ENCODE results near the gene CEACAM18.

- TF ChIP-seq ZNF274 (IDR thresholded peaks at IDR 0.05; ENCODE audit: low read depth, low read length) (no peak), YY1 (IDR thresholded peaks at IDR 0.05; ENCODE audit: insufficient read depth, insufficient read length) (no peak)
Observed at GRCh38 chr19:51456541-51457290, 21.6 kb upstream of the CEACAM18 start.
